ENCODE data around the gene MOG.

The MOG gene

DNA sequence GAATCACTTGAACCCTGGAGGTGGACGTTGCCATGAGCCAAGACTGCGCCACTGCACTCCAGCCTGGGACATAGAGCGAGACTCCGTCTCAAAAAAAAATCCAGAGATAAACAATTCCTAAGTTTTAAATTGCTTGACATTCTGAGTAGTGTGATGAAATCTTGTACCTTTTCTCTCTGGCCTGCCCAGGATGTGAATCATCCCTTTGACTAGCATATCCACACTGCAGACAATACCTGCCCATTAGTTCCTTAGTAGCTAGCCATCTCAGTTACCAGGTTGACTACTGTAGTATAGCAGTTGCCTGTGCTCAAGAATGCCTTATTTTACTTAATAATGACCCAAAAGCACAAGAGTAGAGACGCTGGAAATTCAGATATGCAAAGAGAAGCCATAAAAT lies 21.2 kb downstream of the MOG start:
- DNase-seq: no peak

DNA sequence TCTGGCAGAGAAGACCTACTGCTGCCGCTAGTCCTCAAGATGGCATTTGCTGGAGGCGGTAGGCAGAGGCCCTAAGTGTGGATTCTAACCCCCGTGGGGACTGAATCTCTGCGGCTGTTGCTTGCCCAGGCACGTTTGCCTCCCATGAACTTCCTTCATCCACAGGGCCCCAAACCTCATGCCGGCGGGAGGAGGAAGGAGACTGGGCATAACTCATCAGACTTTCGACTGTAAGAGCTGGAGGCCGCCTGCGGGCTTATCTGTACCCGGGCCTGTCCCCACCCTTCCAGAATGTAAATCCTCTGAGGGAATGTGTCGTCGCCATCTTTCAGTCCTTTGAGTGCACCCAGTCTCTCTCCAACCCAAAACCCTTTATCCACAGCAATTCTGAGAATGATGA lies 23.1 kb downstream of the MOG start:
- no peak for DNase-seq

DNA sequence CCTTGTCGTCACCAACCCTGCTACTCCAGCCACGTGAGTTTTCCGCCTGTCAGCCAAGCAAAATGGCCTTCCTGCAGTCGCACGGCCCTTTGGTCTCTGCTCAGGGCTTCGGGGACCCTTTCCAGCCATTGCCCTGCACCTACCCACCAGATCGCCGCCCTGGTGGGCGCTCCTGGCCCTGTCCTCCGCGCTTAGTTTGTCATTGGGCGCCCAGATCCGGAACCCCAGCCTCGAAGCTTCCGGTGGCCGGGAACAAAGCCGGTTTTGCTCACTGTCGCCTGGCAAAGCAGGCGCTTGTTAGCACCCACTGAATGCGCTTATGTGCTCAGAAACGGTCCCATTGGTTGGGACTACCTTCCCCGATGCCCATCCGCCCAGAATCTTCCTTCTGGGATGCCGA lies 23.5 kb downstream of the MOG start:
- DNase-seq: no peak

- DNase-seq: no peak
Measured at GRCh38 chr6:29680904-29681303, 24.0 kb downstream of the MOG start, which contains the start of gene ZFP57. TSS of gene ZFP57 (minus strand) at chr6:29681152. CDS start at chr6:29677003, 4,149 bp downstream.

DNA sequence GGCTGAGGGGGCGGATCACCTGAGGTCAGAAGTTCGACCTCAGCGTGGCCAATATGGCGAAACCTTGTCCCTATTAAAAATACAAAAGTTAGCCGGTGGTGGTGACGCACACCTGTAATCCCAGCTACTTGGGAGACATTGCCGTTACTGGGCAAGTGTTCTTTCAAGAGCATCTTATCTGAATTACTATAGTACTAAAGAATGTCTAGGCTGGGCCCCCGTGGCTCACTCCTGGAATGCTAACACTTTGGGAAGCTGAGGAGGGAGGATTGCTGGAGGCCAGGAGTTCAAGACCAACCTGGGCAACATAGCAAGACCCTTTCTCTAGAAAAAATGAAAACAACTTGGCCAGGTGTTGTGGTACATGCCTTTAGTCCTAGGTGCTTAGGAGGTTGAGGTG lies 24.9 kb downstream of the MOG start:
- DNase-seq: no peak

GRCh38 chr6:29685718-29686326 lies 28.9 kb downstream of the MOG start:
- no peak for DNase-seq

GRCh38 chr6:29694637-29695036 lies 37.7 kb downstream of the MOG start:
- no peak for DNase-seq

GRCh38 chr6:29696147-29697125 lies 39.5 kb downstream of the MOG start:
- no peak for DNase-seq

- DNase-seq: no peak
Measured at GRCh38 chr6:29702519-29703103, 45.7 kb downstream of the MOG start.

GRCh38 chr6:29705389-29706231 lies 48.7 kb downstream of the MOG start:
- no peak for DNase-seq

- DNase-seq: no peak
Measured at GRCh38 chr6:29708432-29709179, 51.7 kb downstream of the MOG start.

GRCh38 chr6:29709188-29709587 lies 52.3 kb downstream of the MOG start:
- DNase-seq: no peak

GRCh38 chr6:29710281-29710941 lies 53.5 kb downstream of the MOG start:
- no peak for DNase-seq

- DNase-seq: no peak
Measured at GRCh38 chr6:29720863-29721262, 64.0 kb downstream of the MOG start.
